ENCODE data around the gene CCDC179. TPM values are rescaled to one million over a fixed set of nuclear protein-coding genes. Genes with fewer than 3 reads are reported as not detected.

Gene CCDC179
- total RNA-seq, 1 experiment from 2014 or later = not detected

DNA sequence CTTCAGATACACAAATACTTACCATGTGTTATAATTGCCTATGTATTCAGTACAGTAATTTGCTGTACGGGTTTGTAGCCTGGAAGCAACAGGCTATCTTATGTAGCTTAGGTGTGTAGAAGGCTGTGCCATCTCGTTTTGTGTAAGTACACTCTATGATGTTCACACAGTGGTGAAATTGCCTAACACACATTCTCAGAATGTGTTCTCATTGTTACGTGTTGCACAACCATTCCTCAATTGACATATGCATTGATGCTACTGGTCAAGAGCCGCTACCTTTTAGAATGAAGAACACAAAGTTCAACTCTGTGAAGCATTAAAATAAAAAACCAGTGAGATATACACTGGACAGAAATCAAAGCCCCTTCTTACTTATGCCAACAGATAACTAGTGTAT, 57.4 kb downstream of the CCDC179 start:
- no peak for DNase-seq
- H4K20me1 ChIP-seq (ENCODE audit: insufficient read depth, low read depth, low read length) = no peaks in the 10 kb centered on the region
- H3K4me2 ChIP-seq (ENCODE audit: low read depth, low read length, poor library complexity, severe bottlenecking) = no peak overlapping the region

DNA sequence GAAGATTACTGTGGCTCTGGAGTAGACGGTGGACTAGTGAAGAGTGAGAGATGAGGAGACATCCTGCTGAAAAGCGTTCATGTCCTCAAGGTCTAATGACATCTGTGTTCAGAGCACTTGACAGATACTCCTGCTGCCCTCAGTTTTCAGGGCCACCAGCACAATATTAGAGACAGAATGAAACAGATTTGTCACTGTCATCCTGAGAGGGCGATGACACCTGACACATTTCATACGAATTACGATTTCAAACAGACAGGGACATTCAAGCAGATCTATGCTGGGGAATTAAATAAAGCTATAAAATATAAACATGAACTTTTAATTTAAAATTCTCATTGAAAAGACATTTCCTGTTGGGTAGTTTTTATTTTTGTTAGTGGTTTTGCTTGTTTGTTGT, 59.8 kb downstream of the CCDC179 start:
- H3K9me3 ChIP-seq (ENCODE audit: low read length) = no peaks in the 10 kb centered on the region
- no peaks in the 10 kb centered on the region for H3K36me3 ChIP-seq (ENCODE audit: insufficient read depth, low read length)
- no peak overlapping the region for H3K4me2 ChIP-seq (ENCODE audit: low read depth, low read length, poor library complexity, severe bottlenecking)
- DNase-seq = no peak
- H4K20me1 ChIP-seq (ENCODE audit: insufficient read depth, low read depth, low read length) = no peaks in the 10 kb centered on the region
- H3K9ac ChIP-seq (ENCODE audit: low read length) = no peak overlapping the region
- H3K4me1 ChIP-seq (ENCODE audit: low read length) = no peaks in the 10 kb centered on the region
- H3K79me2 ChIP-seq (ENCODE audit: low read length) = no peaks in the 10 kb centered on the region
- no peaks in the 10 kb centered on the region for H3K27me3 ChIP-seq (ENCODE audit: low read length)
- no peak overlapping the region for H2AFZ ChIP-seq (ENCODE audit: low read length)
- no peak overlapping the region for H3K27ac ChIP-seq (ENCODE audit: low read length)
- H3K4me3 ChIP-seq (ENCODE audit: low read length) = no peak overlapping the region
- no peaks in the 10 kb centered on the region for H3K9me2 ChIP-seq (replicated peaks; ENCODE audit: insufficient read depth, low read length)

More for the DNA sequence above, 57.4 kb downstream of the CCDC179 start:
- no peak overlapping the region for H3K4me3 ChIP-seq (ENCODE audit: low read length)
- H3K9me3 ChIP-seq (ENCODE audit: low read length) = no peaks in the 10 kb centered on the region
- H3K9me2 ChIP-seq (replicated peaks; ENCODE audit: insufficient read depth, low read length) = no peaks in the 10 kb centered on the region
- no peak overlapping the region for H2AFZ ChIP-seq (ENCODE audit: low read length)
- H3K4me1 ChIP-seq (ENCODE audit: low read length) = no peaks in the 10 kb centered on the region
- H3K9ac ChIP-seq (ENCODE audit: low read length) = no peak overlapping the region
- H3K27me3 ChIP-seq (ENCODE audit: low read length) = no peaks in the 10 kb centered on the region
- no peaks in the 10 kb centered on the region for H3K79me2 ChIP-seq (ENCODE audit: low read length)
- H3K27ac ChIP-seq (ENCODE audit: low read length) = no peak overlapping the region
- no peaks in the 10 kb centered on the region for H3K36me3 ChIP-seq (ENCODE audit: insufficient read depth, low read length)

DNA sequence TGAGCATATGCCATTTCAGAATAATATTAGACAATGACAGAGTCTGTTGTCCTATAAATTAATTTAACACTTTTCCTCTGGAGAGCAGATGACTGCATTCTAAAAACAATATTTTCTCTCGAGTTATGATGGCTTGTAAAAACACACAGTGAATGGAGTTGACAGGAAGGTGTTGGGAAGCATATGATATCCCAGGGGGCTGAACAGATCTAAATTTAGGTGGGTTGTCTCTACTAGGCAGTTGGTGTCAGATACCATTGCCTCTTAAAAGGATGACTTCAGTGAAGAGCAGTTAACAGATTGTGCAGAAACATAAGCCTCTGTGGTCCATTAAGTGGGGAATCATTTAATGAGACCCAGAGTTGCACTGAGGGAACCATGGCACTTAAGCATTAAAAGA, 61.4 kb downstream of the CCDC179 start:
- no peaks in the 10 kb centered on the region for H3K79me2 ChIP-seq (ENCODE audit: low read length)
- H3K27ac ChIP-seq (ENCODE audit: low read length) = no peak overlapping the region
- H3K9ac ChIP-seq (ENCODE audit: low read length) = no peak overlapping the region
- H3K4me2 ChIP-seq (ENCODE audit: low read depth, low read length, poor library complexity, severe bottlenecking) = no peak overlapping the region
- no peak overlapping the region for H2AFZ ChIP-seq (ENCODE audit: low read length)
- no peaks in the 10 kb centered on the region for H3K9me2 ChIP-seq (replicated peaks; ENCODE audit: insufficient read depth, low read length)
- H3K27me3 ChIP-seq (ENCODE audit: low read length) = no peaks in the 10 kb centered on the region
- no peaks in the 10 kb centered on the region for H3K4me1 ChIP-seq (ENCODE audit: low read length)
- no peak overlapping the region for H3K4me3 ChIP-seq (ENCODE audit: low read length)
- H4K20me1 ChIP-seq (ENCODE audit: insufficient read depth, low read depth, low read length) = no peaks in the 10 kb centered on the region
- DNase-seq = no peak
- H3K36me3 ChIP-seq (ENCODE audit: insufficient read depth, low read length) = no peaks in the 10 kb centered on the region
- H3K9me3 ChIP-seq (ENCODE audit: low read length) = no peaks in the 10 kb centered on the region

DNA sequence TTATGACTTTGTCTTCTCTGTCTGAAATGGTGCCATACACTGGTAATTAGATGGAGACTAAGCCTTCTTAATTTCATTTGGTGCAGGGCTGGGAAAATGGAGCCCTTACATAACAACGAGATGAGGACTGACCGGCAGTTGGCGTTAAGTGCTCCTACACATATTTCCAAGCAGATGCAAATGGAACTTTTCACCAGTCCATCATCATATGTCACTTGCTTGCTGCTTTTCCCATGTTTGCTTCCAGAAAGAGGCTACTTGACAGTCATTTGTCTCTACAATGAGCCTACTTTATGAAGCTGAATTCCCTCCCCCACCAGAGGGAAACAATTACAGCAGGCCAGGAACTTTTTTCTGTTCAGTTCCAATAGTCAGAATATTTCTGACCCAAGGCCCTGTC, 63.2 kb downstream of the CCDC179 start:
- Histone ChIP-seq H3K27ac (ENCODE audit: low read length) (no peak overlapping the region), H3K36me3 (ENCODE audit: insufficient read depth, low read length) (no peaks in the 10 kb centered on the region), H3K9ac (ENCODE audit: low read length) (no peak overlapping the region), H3K4me3 (ENCODE audit: low read length) (no peak overlapping the region), H2AFZ (ENCODE audit: low read length) (no peak overlapping the region), H3K9me3 (ENCODE audit: low read length) (no peaks in the 10 kb centered on the region), H3K9me2 (replicated peaks; ENCODE audit: insufficient read depth, low read length) (no peaks in the 10 kb centered on the region), H3K79me2 (ENCODE audit: low read length) (no peaks in the 10 kb centered on the region), H3K4me2 (ENCODE audit: low read depth, low read length, poor library complexity, severe bottlenecking) (no peak overlapping the region), H3K27me3 (ENCODE audit: low read length) (no peaks in the 10 kb centered on the region), H3K4me1 (ENCODE audit: low read length) (no peaks in the 10 kb centered on the region), H4K20me1 (ENCODE audit: insufficient read depth, low read depth, low read length) (no peaks in the 10 kb centered on the region)
- DNase-seq = no peak

Other genes with a start within 250 kb of the CCDC179 start
- gene FANCF, start 234.7 kb downstream of the CCDC179 start, total RNA-seq (2014; rRNA removed; shearing (Covaris generic); ENCODE audit: low replicate concordance) = 11.1 and 15.6 TPM in 2 replicates
- 0.86 TPM in 1 of 2 replicates, not detected in the other for gene GAS2, start 193.9 kb downstream of the CCDC179 start, total RNA-seq (2014; rRNA removed; shearing (Covaris generic); ENCODE audit: low replicate concordance)
- gene SVIP, start 30.7 kb downstream of the CCDC179 start, total RNA-seq (2014; rRNA removed; shearing (Covaris generic); ENCODE audit: low replicate concordance) = not detected in 2 replicates

All from Karpas-422 (cell line).